PFSK-1 (cell line): ENCODE results near the gene SDCCAG8.

Source experiments
- POLR2AphosphoS5 ChIP-seq: IDR thresholded peaks from 2 replicates; pipeline ENCODE4 v1.6.1; 2012; ENCODE audit warnings: low read depth, mild to moderate bottlenecking, control low read depth, low read length, moderate library complexity
- TAF1 ChIP-seq: IDR thresholded peaks from 2 replicates; pipeline ENCODE4 v1.6.1; 2012; ENCODE audit warnings: low read length, control low read depth, borderline replicate concordance; ENCODE audit not compliant: insufficient read depth
- TF ChIP-seq, protein P1 (sequence below), 2 experiments: IDR thresholded peaks; 2 replicates each; pipeline versions ENCODE4 v1.6.1 to v1.8.0; 2011 to 2012; ENCODE audit warnings: low read depth in 2 of 2, low read length in 2 of 2, control low read depth in 1 of 2, inconsistent platforms in 1 of 2, mild to moderate bottlenecking in 1 of 2, moderate library complexity in 1 of 2; ENCODE audit not compliant: insufficient read depth in 1 of 2

DNA sequence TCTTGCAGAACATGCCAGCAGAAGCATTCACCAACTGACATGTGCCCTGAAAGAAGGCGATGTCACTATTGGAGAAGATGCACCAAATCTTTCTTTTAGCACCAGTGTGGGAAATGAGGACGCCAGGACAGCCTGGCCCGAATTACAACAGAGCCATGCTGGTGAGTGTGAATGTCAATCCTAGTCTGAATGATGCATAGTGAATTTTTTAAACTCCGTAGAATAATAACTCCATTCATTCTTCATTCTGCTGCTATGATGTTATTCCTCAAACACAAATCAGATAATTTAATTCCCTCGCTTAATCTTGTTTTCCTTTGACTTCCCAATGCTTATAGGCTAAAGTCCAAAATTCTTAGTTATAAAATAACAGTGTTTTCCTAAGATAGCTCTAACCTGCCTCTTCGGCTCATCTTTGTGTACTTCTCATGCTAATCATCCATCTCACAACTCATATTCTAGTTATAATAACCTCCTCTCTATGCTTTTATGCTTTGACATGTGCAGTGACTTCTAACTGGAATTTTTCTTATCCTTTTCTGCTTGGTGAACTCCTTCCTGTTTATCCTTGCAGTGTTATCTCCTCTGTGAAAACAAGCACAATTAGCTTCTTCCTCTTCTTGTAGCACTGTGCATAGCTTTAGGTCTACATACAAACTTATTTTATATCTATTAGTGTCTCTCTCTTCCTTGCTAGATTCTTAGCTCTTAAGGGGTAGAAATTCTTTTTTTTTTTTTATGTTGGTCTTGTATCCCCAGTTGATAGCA is 14.4 kb downstream of the SDCCAG8 start:
- no peak for TF ChIP-seq POLR2AphosphoS5
- TF ChIP-seq, protein P1, sequence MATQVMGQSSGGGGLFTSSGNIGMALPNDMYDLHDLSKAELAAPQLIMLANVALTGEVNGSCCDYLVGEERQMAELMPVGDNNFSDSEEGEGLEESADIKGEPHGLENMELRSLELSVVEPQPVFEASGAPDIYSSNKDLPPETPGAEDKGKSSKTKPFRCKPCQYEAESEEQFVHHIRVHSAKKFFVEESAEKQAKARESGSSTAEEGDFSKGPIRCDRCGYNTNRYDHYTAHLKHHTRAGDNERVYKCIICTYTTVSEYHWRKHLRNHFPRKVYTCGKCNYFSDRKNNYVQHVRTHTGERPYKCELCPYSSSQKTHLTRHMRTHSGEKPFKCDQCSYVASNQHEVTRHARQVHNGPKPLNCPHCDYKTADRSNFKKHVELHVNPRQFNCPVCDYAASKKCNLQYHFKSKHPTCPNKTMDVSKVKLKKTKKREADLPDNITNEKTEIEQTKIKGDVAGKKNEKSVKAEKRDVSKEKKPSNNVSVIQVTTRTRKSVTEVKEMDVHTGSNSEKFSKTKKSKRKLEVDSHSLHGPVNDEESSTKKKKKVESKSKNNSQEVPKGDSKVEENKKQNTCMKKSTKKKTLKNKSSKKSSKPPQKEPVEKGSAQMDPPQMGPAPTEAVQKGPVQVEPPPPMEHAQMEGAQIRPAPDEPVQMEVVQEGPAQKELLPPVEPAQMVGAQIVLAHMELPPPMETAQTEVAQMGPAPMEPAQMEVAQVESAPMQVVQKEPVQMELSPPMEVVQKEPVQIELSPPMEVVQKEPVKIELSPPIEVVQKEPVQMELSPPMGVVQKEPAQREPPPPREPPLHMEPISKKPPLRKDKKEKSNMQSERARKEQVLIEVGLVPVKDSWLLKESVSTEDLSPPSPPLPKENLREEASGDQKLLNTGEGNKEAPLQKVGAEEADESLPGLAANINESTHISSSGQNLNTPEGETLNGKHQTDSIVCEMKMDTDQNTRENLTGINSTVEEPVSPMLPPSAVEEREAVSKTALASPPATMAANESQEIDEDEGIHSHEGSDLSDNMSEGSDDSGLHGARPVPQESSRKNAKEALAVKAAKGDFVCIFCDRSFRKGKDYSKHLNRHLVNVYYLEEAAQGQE (IDR thresholded peaks at IDR 0.05; ENCODE audit: insufficient read depth in 1 of 2, low read depth in 2 of 2, low read length in 2 of 2): no peak
- no peak for TF ChIP-seq TAF1
